ENCODE data around the gene YARS2.

YARS2 gene

DNA sequence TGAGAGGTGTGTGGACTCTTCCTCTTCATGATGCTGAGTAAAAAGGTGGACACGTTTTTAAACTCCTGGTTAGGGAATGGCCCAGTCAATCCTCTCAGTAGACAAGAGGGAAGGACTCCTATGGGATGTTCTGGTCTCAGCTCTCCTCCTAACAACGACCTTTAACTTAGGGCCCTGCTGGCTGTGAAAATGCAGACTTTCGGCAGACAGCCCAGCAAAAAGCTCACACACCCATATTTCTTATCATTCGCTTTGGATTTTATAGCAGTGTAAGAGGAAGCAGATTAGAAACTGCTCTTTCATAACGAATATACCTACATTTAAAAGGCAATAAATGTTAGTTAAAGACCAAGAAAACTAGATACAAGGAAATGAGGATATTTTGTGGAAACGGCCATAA lies 18.0 kb upstream of the YARS2 start:
- no peak overlapping the region for H3K4me3 ChIP-seq (ENCODE audit: low read depth, low read length)
- TF ChIP-seq, protein P1, sequence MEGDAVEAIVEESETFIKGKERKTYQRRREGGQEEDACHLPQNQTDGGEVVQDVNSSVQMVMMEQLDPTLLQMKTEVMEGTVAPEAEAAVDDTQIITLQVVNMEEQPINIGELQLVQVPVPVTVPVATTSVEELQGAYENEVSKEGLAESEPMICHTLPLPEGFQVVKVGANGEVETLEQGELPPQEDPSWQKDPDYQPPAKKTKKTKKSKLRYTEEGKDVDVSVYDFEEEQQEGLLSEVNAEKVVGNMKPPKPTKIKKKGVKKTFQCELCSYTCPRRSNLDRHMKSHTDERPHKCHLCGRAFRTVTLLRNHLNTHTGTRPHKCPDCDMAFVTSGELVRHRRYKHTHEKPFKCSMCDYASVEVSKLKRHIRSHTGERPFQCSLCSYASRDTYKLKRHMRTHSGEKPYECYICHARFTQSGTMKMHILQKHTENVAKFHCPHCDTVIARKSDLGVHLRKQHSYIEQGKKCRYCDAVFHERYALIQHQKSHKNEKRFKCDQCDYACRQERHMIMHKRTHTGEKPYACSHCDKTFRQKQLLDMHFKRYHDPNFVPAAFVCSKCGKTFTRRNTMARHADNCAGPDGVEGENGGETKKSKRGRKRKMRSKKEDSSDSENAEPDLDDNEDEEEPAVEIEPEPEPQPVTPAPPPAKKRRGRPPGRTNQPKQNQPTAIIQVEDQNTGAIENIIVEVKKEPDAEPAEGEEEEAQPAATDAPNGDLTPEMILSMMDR (IDR thresholded peaks at IDR 0.05; ENCODE audit: borderline replicate concordance, insufficient read depth, low read depth, low read length): no peak

DNA sequence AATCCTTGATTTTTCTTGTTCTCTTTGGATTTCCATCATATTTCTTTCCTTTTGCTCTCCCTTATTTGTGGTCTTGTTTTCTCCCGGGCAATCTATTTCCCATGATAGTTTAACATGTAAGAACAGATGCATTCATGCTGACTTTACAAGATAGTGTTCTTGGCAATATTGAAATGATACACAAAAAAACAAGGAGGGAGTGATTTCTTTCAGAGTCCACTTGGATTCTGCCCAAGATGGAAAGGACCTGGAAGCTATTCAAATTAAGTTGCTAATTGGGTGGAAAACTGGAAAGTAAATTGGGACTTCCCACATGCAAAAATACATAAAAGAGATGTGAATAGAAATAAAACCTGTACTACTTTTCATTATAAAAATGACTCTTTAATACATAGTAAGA lies 14.4 kb upstream of the YARS2 start:
- H3K4me3 ChIP-seq (ENCODE audit: low read depth, low read length): no peak overlapping the region
- TF ChIP-seq, protein P1 (IDR thresholded peaks at IDR 0.05; ENCODE audit: borderline replicate concordance, insufficient read depth, low read depth, low read length): no peak

DNA sequence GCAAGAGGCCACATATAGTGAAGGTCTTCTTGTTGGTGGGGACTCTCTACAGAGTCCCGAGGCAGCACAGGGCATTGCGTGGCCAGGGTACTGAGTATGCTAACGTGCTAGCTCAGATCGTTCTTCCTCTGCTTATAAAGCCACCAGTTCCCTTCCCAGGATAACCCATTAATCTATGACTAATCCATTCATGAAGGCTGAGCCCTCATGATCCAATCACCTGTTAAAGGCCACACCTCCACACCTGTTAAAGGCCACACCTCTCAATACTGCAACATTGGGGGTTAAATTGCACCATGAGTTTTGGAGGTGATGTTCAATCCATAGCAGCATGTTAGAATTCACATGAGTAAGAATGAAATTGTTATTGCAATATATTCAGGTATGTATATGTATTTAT lies 12.8 kb upstream of the YARS2 start:
- TF ChIP-seq, protein P1 (IDR thresholded peaks at IDR 0.05; ENCODE audit: borderline replicate concordance, insufficient read depth, low read depth, low read length): no peak
- no peak overlapping the region for H3K4me3 ChIP-seq (ENCODE audit: low read depth, low read length)

DNA sequence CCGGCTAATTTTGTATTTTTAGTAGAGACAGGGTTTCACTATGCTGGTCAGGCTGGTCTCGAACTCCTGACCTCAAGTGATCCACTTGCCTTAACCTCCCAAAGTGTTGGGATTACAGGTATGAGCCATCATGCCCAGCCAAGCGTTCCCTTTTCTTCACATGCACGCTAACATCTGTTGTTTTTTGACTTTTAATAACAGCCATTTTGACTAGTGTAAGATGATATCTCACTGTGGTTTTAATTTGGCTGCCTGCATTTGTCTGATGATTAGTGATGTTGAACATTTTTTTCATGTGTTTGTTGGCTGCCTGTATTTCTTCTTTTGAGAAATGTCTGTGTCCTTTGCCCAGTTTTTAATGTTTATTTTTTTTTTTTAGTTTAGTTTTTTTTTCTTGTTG lies 10.2 kb upstream of the YARS2 start:
- H3K4me3 ChIP-seq (ENCODE audit: low read depth, low read length): no peak overlapping the region
- TF ChIP-seq, protein P1 (IDR thresholded peaks at IDR 0.05; ENCODE audit: borderline replicate concordance, insufficient read depth, low read depth, low read length): no peak

DNA sequence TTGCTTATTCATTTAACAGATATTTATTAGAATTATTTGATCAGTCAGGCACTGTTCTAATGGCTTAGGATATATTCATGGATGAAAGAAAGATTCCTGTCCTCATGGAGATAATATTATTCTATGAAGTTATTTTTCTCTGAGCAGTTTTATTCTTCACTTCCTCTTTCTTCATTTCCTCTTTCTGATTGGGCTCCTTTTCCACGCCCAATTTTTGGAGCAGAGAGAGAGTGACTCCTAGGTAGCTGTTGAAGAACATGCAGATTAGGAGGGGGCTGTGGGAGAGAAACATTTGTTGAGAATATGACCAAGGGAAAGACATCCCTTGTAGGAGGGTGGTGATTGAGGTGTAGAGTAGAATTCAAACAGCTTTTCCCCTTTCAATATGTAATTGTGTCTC lies 6.0 kb upstream of the YARS2 start:
- TF ChIP-seq, protein P1 (IDR thresholded peaks at IDR 0.05; ENCODE audit: borderline replicate concordance, insufficient read depth, low read depth, low read length): no peak

DNA sequence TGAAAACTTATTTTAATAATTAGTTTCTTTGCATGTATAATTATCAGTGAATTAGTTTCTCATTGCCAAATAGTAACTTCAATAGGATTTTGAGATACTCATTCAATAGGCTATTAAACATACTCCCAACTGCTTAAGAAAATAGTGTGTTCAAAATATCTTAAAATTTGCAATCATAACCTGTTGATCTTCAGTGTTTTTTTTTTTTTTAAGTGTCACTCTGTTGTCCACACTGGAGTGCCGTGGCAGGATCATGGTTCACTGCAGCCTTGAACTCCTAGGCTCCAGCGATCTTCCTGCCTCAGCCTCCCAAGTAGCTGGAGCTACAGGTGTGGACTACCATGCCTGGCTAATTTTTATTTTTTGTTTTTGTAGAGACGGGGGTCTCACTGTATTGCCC lies 1.5 kb upstream of the YARS2 start:
- H3K4me3 ChIP-seq (ENCODE audit: low read depth, low read length): no peak overlapping the region

More for the DNA sequence above, 6.0 kb upstream of the YARS2 start:
- H3K4me3 ChIP-seq (ENCODE audit: low read depth, low read length): no peak overlapping the region

DNA sequence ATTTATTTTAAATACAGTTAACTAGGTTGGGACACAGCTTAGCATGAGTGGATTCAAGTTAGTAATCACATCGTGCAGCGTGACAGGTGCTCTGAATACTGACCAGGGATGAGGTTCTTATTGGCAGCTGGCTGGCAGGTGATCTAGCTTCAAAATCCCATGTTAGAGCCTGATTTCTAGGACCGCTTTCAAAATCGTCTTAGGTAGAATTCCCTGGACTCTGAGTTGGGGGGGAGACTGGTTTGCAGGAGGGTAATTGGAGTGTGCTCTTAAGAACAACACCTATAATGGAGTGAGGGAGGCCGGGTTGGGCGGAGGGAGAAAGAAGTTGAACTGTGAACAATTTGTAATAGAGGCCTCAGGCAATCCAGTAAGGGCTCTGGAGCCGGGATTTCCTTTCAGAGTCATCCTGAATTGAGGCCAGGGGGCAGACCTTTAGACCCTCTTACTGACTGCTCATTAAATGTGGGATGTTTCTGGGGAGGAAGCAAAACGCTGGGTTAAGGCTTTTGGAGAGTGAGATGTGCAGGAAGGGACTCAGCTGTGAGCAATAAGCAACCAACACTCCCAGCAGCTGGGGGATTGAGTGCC lies 874 bp upstream of the YARS2 start:
- TF ChIP-seq, protein P1 (IDR thresholded peaks at IDR 0.05; ENCODE audit: borderline replicate concordance, insufficient read depth, low read depth, low read length): no peak
- H3K4me3 ChIP-seq (ENCODE audit: low read depth, low read length): no peak overlapping the region

More for the DNA sequence above, 1.5 kb upstream of the YARS2 start:
- TF ChIP-seq, protein P1 (IDR thresholded peaks at IDR 0.05; ENCODE audit: borderline replicate concordance, insufficient read depth, low read depth, low read length): no peak

Data from GM12875 (cell line).